Germinal center (tissue), 1 donor: ENCODE measurements around the gene LRG1.
A peak's percentile ranks its signal among the peaks of the same experiment; 100 is the strongest.

Source experiments
- DNase-seq: peaks from one replicate; pipeline ENCODE4 v3.0.0; 2012; ENCODE audit warnings: mixed read lengths, low spot score

Gene LRG1

GRCh38 chr19:4539693-4540581 is at the start of gene LRG1:
LRG1 (minus strand) TSS chr19:4540036; CDS start chr19:4540013, 23 bp downstream.
- DNase-seq, result peak; percentile 47

- no peak for DNase-seq
Observed at GRCh38 chr19:4588291-4588761, 48.5 kb upstream of the LRG1 start.

GRCh38 chr19:4587527-4587926 is 47.7 kb upstream of the LRG1 start:
- DNase-seq, result no peak

GRCh38 chr19:4586691-4587090 is 46.9 kb upstream of the LRG1 start:
- no peak for DNase-seq

GRCh38 chr19:4586245-4586644 is 46.4 kb upstream of the LRG1 start:
- no peak for DNase-seq

- DNase-seq, result no peak
Observed at GRCh38 chr19:4585556-4585955, 45.7 kb upstream of the LRG1 start.

GRCh38 chr19:4584670-4585460 is 45.0 kb upstream of the LRG1 start:
- DNase-seq, result no peak

- peak; percentile 53 for DNase-seq
Observed at GRCh38 chr19:4583961-4584669, 44.3 kb upstream of the LRG1 start.

GRCh38 chr19:4582980-4583842 is 43.4 kb upstream of the LRG1 start:
- no peak for DNase-seq

GRCh38 chr19:4581666-4582553 is 42.1 kb upstream of the LRG1 start:
- peak; percentile 58 for DNase-seq

- DNase-seq, result no peak
Observed at GRCh38 chr19:4580961-4581665, 41.3 kb upstream of the LRG1 start.

- DNase-seq, result no peak
Observed at GRCh38 chr19:4580021-4580901, 40.4 kb upstream of the LRG1 start.

GRCh38 chr19:4579389-4579788 is 39.6 kb upstream of the LRG1 start:
- no peak for DNase-seq

- no peak for DNase-seq
Observed at GRCh38 chr19:4578552-4579248, 38.9 kb upstream of the LRG1 start.

GRCh38 chr19:4577020-4577782 is 37.4 kb upstream of the LRG1 start:
- no peak for DNase-seq

GRCh38 chr19:4576016-4576933 is 36.4 kb upstream of the LRG1 start:
- peak; percentile 77 for DNase-seq
